ENCODE data around the gene IFT80.
A peak's percentile ranks its signal among the peaks of the same experiment; 100 is the strongest.

IFT80 gene

DNA sequence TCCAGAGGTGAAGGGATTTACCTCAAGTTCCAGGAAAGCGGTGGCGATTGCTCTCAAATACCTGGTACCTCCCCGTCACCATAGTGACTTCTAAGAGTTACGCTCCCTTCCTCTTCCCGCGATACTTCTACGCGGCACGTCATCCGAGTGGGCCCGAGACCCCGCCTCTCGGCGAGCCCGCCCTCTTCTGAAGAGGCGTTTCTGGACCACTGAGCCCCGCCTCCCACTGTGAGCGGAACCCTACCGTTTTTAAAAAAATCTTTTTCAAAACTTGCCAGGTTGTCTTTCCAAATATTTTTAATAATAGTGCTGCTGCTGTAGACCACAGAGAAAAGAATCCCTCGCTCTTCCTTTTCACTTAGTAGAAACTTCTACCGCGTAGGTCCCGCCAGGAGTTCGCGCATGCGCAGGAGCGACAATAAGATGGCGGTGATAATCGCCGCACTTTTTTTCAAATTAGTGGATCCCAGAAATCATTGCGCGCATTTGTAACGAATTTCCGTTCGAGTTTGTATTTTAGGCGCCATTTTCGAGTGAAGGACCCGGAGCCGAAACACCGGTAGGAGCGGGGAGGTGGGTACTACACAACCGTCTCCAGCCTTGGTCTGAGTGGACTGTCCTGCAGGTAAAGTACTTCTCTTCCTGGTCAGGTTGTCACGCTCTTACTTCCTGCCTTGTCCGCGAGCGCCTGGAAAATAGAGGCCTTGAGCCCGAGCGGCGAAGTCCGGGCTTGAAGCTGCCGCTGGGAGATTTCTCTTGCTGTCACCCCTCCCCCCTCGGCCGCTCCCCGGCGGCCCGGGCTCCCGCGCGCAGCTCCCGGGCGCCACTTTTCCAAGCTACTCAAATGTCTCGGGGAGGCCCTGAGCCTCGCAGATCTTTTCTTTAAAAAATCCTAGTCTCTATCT lies at the start of gene IFT80, which contains the start of gene SMC4:
IFT80 (minus strand) TSS at position 101 of the 905 bp plus-strand sequence. CDS start 14,625 bp downstream, outside the sequence.
SMC4 (plus strand) TSS at position 526 of the 905 bp plus-strand sequence. CDS start 1,177 bp downstream, outside the sequence.
- DNase-seq = peak; percentile 97

GRCh38 chr3:160447544-160447943 lies 48.5 kb upstream of the IFT80 start:
- no peak for DNase-seq

DNA sequence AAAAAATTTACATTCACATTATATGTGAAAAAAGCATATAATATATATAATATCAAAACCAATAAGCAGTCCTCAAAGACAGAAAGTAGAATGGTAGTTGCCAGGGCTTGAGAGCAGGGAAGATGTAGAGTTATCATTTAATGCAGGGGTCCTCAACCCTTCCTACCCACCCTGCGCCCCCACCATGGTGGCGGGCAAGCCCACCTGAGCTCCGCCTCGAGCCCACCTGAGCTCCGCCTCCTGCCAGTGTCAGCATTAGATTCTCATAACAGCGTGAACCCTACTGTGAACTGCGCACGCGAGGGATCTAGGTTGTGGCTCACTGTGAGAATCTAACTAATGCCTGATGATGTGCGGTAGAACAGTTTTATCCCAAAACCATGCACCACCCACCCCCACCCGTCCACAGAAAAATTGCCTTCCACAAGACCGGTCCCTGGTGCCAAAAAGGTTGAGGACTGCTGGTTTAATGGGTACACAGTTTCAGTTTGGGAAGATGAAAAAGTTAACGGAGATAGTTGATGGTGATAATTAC lies 47.6 kb upstream of the IFT80 start:
- DNase-seq = no peak

DNA sequence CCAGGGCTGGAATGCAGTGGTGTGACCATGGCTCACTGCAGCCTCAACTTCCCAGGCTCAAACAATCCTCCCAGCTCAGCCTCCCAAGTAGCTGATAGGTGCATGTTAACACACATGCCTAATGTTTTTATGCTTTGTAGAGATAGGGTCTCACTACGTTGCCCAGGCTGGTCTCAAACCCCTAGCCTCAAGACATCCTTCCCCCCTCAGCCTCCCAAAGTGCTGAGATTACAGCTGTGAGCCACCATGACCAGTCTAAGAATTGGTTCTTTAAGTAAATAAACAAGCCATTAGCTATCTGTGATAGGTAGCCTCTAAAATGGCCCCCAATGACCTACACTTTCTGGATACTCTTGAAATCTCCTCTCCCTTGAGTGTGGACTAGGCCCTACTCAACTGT lies 46.8 kb upstream of the IFT80 start:
- no peak for DNase-seq

DNA sequence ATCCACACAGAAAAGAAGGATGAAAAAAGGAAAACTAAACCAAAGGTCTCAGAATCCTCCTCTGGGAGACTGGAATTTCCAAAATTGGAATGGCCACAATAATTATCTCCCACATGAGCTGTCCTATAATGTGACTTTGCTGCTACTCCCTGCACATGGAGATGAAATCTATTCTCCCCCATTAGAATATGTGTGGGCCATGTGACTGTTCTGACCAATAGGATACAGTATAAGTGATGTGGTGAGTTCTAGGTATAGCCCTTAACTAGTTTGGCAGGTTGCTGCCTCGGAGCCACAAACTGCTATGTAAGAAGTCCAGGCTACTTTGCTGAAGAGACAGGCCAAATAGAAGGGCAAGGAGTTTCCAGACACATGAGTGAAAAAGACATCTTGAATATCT lies 45.4 kb upstream of the IFT80 start:
- no peak for DNase-seq

- DNase-seq = no peak
These were observed 41.7 kb upstream of the IFT80 start for GRCh38 chr3:160440687-160441086.

DNA sequence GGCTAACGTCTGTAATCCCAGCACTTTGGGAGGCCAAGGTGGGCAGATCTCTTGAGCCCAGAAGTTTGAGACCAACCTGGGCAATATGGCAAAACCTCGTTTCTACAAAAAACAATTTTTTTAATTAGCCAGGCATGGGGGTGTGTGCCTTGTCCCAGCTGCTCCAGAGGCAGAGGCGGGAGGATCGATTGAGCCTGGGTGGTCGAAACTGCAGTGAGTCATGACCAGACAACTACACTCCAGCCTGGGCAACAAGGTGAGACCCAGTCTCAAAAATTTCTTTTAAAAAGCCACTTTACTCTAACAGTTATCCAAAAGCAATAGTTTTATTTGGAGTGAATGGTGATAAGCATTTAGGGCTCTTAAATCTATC lies 38.0 kb upstream of the IFT80 start:
- no peak for DNase-seq

GRCh38 chr3:160435747-160436146 lies 36.7 kb upstream of the IFT80 start:
- DNase-seq = no peak

GRCh38 chr3:160435095-160435494 lies 36.1 kb upstream of the IFT80 start:
- no peak for DNase-seq

GRCh38 chr3:160434071-160434470 lies 35.0 kb upstream of the IFT80 start:
- no peak for DNase-seq

- DNase-seq = no peak
These were observed 28.9 kb upstream of the IFT80 start for GRCh38 chr3:160427832-160428424.

GRCh38 chr3:160417311-160417710 lies 18.3 kb upstream of the IFT80 start:
- DNase-seq = no peak

DNA sequence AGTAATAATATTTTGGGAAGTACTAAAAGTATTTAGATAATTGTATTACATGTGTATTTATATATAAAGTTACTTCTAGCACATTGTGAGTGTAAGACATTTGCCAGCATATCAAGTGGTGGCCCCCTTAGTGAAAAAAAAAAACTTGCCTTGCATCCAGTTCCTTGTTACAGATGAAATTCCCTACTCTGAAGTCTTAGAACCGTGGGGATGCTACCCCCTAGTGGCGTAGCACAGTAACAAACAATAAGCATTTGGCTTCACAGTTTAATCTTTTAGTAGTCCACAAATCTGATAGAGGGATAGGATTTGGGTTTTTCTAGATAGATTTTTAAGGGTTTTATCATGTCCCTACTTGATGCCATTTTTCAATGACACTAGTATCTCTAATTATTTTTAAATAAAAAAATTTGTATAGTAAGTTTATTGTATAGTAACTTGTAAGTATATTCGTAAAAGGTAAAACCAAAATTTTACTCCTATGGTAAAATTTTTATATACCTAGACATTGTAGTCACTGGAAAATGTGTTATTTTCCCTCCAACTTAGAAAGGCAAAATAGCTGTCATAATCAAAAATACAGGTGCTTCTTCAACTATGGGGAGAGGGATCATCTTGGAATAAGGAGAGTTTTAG lies 14.7 kb upstream of the IFT80 start:
- peak; percentile 82 for DNase-seq

DNA sequence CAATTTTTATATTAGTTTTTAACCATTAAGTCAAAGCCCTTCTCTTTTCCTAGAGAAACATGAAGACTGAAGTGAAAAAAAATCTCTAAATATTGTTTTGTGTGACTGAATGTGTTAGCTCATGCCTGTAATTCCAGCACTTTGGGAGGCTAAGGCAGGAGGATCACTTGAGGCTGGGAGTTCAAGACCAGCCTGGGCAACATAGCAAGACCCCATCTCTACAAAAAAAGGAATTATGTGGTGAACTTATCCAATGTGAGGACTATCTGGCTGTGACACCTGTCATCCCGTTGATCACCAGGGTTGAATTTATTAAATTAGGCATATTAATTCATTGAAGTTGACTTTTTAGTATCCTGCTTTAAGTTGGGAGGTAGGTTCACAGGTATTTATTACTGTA lies 13.5 kb upstream of the IFT80 start:
- no peak for DNase-seq

- no peak for DNase-seq
These were observed 11.0 kb upstream of the IFT80 start for GRCh38 chr3:160409812-160410610.

GRCh38 chr3:160403796-160404470 lies 4.9 kb upstream of the IFT80 start:
- no peak for DNase-seq

DNA sequence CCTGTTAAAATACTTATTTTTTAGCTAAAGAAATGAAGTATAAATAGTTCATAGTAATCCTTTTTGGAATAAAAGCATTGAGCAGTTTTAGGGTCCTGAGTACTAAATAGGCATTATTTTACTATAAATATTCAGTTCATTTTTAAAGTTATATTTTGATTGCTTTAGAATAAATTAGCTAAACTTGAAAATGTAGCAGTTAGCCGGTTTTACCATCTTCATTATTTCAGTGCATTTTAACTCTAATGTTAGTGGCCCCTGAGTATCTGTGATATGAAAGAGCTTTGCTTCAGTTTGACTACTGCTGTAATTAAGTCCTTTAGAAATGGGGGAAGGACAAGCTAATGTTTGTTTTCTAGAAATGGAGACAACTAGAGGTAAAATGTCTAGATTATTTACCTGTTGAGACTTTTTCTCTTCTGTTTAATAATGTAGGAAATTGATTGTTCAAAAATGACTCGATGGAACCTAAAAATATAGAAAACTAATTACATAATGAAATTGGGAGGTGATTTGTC lies 4.1 kb upstream of the IFT80 start:
- DNase-seq = peak; percentile 32

DNA sequence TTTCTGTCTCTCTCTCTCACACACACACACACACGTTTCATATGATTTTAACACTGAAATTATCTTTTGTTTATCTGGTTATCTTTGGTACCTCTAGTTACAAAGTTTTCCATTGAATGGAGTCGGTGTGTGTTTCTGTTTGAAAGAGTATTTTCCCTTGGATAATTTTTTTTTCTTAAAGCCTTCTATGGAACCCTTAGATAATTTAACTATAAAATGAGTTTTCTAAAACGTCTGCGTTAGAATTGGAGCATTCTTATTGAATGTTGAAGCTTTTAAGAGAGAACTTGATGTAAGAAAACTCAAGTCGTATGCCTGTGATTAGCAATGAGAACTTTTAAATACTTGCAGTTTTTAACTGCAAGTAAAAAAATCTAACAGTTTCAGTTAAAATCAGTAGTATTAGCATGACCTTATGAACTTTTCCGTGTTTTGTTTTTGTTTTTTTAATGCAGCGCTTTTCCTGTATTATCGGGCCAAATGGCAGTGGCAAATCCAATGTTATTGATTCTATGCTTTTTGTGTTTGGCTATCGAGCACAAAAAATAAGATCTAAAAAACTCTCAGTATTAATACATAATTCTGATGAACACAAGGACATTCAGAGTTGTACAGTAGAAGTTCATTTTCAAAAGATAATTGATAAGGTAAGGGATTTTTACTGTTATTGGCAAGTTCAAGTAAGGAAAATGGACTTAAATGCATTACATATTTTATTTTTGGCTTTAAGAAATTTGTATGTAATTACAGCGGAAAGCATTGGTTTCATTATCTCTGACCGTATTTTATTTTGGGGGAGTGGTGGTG lies 3.4 kb upstream of the IFT80 start:
- no peak for DNase-seq

DNA sequence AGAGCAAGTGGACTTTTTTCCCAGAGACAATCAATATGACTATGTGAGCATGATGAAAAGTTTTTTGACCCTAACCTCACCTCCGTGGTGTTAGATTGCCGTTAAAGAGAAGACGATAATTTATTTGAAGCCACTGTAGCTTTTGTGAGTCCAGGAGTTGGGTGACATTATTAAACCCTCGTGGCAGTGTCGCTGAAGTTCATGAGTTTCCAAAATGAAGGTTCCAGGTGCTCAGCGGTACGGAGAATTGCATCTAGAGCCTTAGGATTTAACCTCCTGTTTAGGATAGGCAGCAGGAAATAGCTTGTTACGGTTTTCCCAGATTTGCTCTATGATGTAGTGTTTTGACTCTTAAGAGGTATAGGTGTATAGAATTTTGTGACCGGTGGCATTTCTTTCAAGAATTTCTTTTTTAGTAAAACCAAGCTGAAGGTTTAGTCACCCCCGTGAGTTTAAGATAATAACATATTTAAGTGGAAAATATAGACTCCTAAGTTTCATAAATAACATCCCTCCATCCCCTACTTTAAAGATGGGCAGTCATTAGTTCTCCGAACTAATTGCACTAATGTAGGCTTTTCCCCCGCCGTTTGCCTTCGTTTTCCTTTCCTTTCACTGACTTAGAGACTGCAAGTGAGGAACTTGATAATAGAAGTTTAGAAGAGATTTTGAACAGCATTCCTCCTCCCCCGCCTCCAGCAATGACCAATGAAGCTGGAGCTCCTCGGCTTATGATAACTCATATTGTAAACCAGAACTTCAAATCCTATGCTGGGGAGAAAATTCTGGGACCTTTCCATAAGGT lies 2.5 kb upstream of the IFT80 start:
- DNase-seq = peak; percentile 30

- no peak for DNase-seq
These were observed 1.7 kb upstream of the IFT80 start for GRCh38 chr3:160400702-160401150.
